Activated CD8-positive, alpha-beta T cell treated with anti-CD3 and anti-CD28 coated beads for 36 hours (primary cell): ENCODE data around the gene ACBD6. TPM values are rescaled to one million over a fixed set of nuclear protein-coding genes. Genes with fewer than 3 reads are reported as not detected.

Experiments used
- ATAC-seq: fragments of 200-7000 bp; cut with Tn5 transposase; one replicate; pipeline ENCODE4 v1.10.0; 2021; ENCODE audit warnings: mild to moderate bottlenecking, moderate library complexity
- CTCF ChIA-PET: fragments of 350-600 bp; sonication (Branson Sonifier 250); formaldehyde crosslinking; loops from one replicate; lab custom pipeline; 2021; ENCODE audit warnings: antibody characterized with exemption; lab: Charles Lee
- POLR2A ChIA-PET: fragments of 350-600 bp; sonication (Branson Sonifier 250); formaldehyde crosslinking; loops from one replicate; lab custom pipeline; 2021; ENCODE audit warnings: antibody characterized with exemption; lab: Charles Lee
- DNase-seq: peaks from one replicate; pipeline ENCODE4 v3.0.0-alpha.2; 2020
- H3K27ac Mint-ChIP-seq: one replicate; pipeline ENCODE4 v1.8.0; 2021; ENCODE audit warnings: mild to moderate bottlenecking, mixed read lengths
- H3K27me3 Mint-ChIP-seq: one replicate; pipeline ENCODE4 v1.8.0; 2021; ENCODE audit warnings: mixed read lengths
- H3K36me3 Mint-ChIP-seq: one replicate; pipeline ENCODE4 v1.8.0; 2021; ENCODE audit warnings: low read depth, mixed read lengths
- H3K4me1 Mint-ChIP-seq: one replicate; pipeline ENCODE4 v1.8.0; 2021; ENCODE audit warnings: low read depth, mixed read lengths
- H3K4me3 Mint-ChIP-seq: one replicate; pipeline ENCODE4 v1.8.0; 2021; ENCODE audit warnings: mild to moderate bottlenecking, moderate library complexity, mixed read lengths
- H3K9me3 Mint-ChIP-seq: one replicate; pipeline ENCODE4 v1.8.0; 2021; ENCODE audit warnings: mixed read lengths
- CTCF ChIP-seq: fragments of 200-600 bp; IDR thresholded peaks from one replicate; pipeline ENCODE4 v1.8.0; 2022; ENCODE audit warnings: antibody characterized with exemption, mild to moderate bottlenecking
- intact Hi-C: fragments of 100-400 bp; cut with micrococcal nuclease; formaldehyde crosslinking; loops from one replicate; pipeline ENCODE4 v1.10.0; 2022
- total RNA-seq, 2 experiments: library from RNA; stranded (reverse); gene quantifications; one replicate each; pipeline ENCODE4 v1.2.3, GENCODE V29; 2021

The ACBD6 gene
- total RNA-seq, 2 experiments from 2014 or later, result 41.3 to 45.0 TPM

GRCh38 chr1:180288940-180289339 lies 213.4 kb downstream of the ACBD6 start:
- Mint-ChIP-seq H3K27me3 (no peaks in the 10 kb centered on the region), H3K4me3 (no peak overlapping the region), H3K4me1 (peaks cover 26% of the 10 kb centered on the region), H3K9me3 (no peaks in the 10 kb centered on the region), H3K27ac (no peak overlapping the region), H3K36me3 (peaks cover 18% of the 10 kb centered on the region)
- ChIA-PET CTCF (no interaction called here), POLR2A (no interaction called here)
- no peak for TF ChIP-seq CTCF
- DNase-seq (no peak), ATAC-seq (no peak)
- intact Hi-C loops, result no loop called here

DNA sequence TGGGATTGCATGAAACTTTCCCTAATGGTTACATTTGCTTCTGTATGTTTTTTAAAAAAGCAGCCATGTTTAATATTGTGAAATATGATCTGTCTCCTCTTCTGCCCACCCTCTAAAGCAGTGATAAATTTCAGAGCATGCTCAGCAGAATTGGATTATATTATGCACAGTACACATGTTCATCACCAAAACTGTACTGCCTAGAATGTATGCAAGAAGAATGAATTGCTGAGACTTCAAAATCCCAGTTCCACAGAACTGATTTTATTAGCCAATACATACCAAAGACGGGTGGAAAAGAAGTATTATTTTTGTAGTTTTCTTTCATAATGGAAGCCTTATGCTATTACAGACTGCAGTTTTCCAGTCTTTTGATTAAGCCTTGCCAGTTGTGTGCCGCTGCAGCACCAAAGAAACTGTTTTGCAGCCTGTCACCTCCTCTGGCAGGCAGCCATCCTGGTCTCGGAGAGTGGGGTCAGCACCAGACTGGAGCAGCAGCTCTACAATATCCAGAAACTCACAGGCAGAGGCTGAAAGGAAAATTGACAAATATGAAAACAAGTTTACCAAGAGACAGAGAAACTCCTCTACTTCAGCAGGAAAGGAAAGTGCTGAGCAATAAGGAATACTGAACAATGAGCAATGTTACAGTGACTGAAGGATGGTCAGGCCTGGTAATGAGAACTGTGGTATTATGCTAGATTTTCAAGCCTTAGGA lies 214.2 kb downstream of the ACBD6 start:
- ATAC-seq (no peak), DNase-seq (no peak)
- ChIA-PET POLR2A (interaction anchor here (0.6 kb wide), 1 partner anchor 208 kb away, joined by 5 read pairs; no protein-coding TSS in a partner anchor), CTCF (no interaction called here)
- Mint-ChIP-seq H3K4me1 (peaks cover 26% of the 10 kb centered on the region), H3K27me3 (no peaks in the 10 kb centered on the region), H3K4me3 (no peak overlapping the region), H3K36me3 (peaks cover 21% of the 10 kb centered on the region), H3K27ac (no peak overlapping the region), H3K9me3 (no peaks in the 10 kb centered on the region)
- intact Hi-C loops, result no loop called here
- no peak for TF ChIP-seq CTCF

GRCh38 chr1:180286417-180286816 lies 216.0 kb downstream of the ACBD6 start:
- Mint-ChIP-seq H3K27ac (no peak overlapping the region), H3K9me3 (no peaks in the 10 kb centered on the region), H3K27me3 (no peaks in the 10 kb centered on the region), H3K36me3 (peaks cover 10% of the 10 kb centered on the region), H3K4me3 (no peak overlapping the region), H3K4me1 (peaks cover 21% of the 10 kb centered on the region)
- DNase-seq (no peak), ATAC-seq (no peak)
- no peak for TF ChIP-seq CTCF
- CTCF ChIA-PET, result interaction anchor here (0.8 kb wide), 1 partner anchor 9 kb away, joined by 3 read pairs; no protein-coding TSS in a partner anchor
- intact Hi-C loops, result no loop called here
- POLR2A ChIA-PET, result no interaction called here

GRCh38 chr1:180283098-180283497 lies 219.3 kb downstream of the ACBD6 start:
- Mint-ChIP-seq H3K9me3 (no peaks in the 10 kb centered on the region), H3K27ac (no peak overlapping the region), H3K4me1 (no peaks in the 10 kb centered on the region), H3K27me3 (no peaks in the 10 kb centered on the region), H3K4me3 (no peak overlapping the region), H3K36me3 (peaks cover 23% of the 10 kb centered on the region)
- ATAC-seq, result no peak
- TF ChIP-seq CTCF, result no peak
- intact Hi-C loops, result no loop called here
- ChIA-PET CTCF (interaction anchor here (1.0 to 1.5 kb wide), 2 partner anchors 22 to 30 kb away, joined by 3 read pairs; no protein-coding TSS in a partner anchor), POLR2A (no interaction called here)
- DNase-seq, result no peak

GRCh38 chr1:180282401-180283044 lies 219.9 kb downstream of the ACBD6 start:
- Mint-ChIP-seq H3K4me3 (no peak overlapping the region), H3K27me3 (no peaks in the 10 kb centered on the region), H3K9me3 (no peaks in the 10 kb centered on the region), H3K27ac (no peak overlapping the region), H3K36me3 (peaks cover 23% of the 10 kb centered on the region), H3K4me1 (no peaks in the 10 kb centered on the region)
- intact Hi-C loops, result no loop called here
- TF ChIP-seq CTCF, result no peak
- ATAC-seq (no peak), DNase-seq (no peak)
- POLR2A ChIA-PET, result no interaction called here
- CTCF ChIA-PET, result interaction anchor here (1.0 to 1.5 kb wide), 2 partner anchors 21 to 30 kb away, joined by 3 read pairs; no protein-coding TSS in a partner anchor
